ENCODE results near the gene FAM9C.

Gene FAM9C

GRCh38 chrX:13069771-13070416, 25.5 kb upstream of the FAM9C start:
- TF ChIP-seq EZH2phosphoT487 (conservative IDR thresholded peaks at IDR 0.05; ENCODE audit: low read length) (no peak), CTCF (IDR thresholded peaks at IDR 0.05; ENCODE audit: insufficient read depth, low read length, poor library complexity, severe bottlenecking) (no peak)
- Histone ChIP-seq H3K9me3 (ENCODE audit: insufficient read depth, low read length) (no peaks in the 10 kb centered on the region), H3K79me2 (ENCODE audit: insufficient read depth, low read length) (no peaks in the 10 kb centered on the region), H3K27me3 (ENCODE audit: low read length) (no peaks in the 10 kb centered on the region), H2AFZ (ENCODE audit: low read depth, low read length, severe bottlenecking) (no peak overlapping the region), H3K4me3 (ENCODE audit: insufficient read depth, low read length, poor library complexity, severe bottlenecking) (no peak overlapping the region), H3K9ac (ENCODE audit: low read length) (no peak overlapping the region), H3K9me2 (replicated peaks; ENCODE audit: insufficient read depth, low read length) (no peaks in the 10 kb centered on the region), H3K36me3 (ENCODE audit: low read length) (no peaks in the 10 kb centered on the region; the same call in 1 of the 2 replicates), H3K4me2 (ENCODE audit: low read depth, low read length, poor library complexity, severe bottlenecking) (no peak overlapping the region), H3F3A (ENCODE audit: insufficient read depth) (peaks cover 5% of the 10 kb centered on the region), H3K27ac (ENCODE audit: low read depth, low read length) (no peak overlapping the region), H4K20me1 (ENCODE audit: low read depth, low read length) (no peaks in the 10 kb centered on the region)

- no peak overlapping the region for H3K9ac ChIP-seq (ENCODE audit: low read length)
- H3K27me3 ChIP-seq (ENCODE audit: low read length) = no peaks in the 10 kb centered on the region
- H2AFZ ChIP-seq (ENCODE audit: low read depth, low read length, severe bottlenecking) = no peak overlapping the region
- H3K9me2 ChIP-seq (replicated peaks; ENCODE audit: insufficient read depth, low read length) = no peaks in the 10 kb centered on the region
- no peaks in the 10 kb centered on the region; the same call in 1 of the 2 replicates for H3K36me3 ChIP-seq (ENCODE audit: low read length)
- no peaks in the 10 kb centered on the region for H4K20me1 ChIP-seq (ENCODE audit: low read depth, low read length)
- H3F3A ChIP-seq (ENCODE audit: insufficient read depth) = no peaks in the 10 kb centered on the region
- H3K4me2 ChIP-seq (ENCODE audit: low read depth, low read length, poor library complexity, severe bottlenecking) = no peak overlapping the region
- no peak overlapping the region for H3K4me3 ChIP-seq (ENCODE audit: insufficient read depth, low read length, poor library complexity, severe bottlenecking)
- H3K79me2 ChIP-seq (ENCODE audit: insufficient read depth, low read length) = no peaks in the 10 kb centered on the region
- no peak overlapping the region for H3K27ac ChIP-seq (ENCODE audit: low read depth, low read length)
- TF ChIP-seq EZH2phosphoT487 (conservative IDR thresholded peaks at IDR 0.05; ENCODE audit: low read length) = no peak
- no peak for TF ChIP-seq CTCF (IDR thresholded peaks at IDR 0.05; ENCODE audit: insufficient read depth, low read length, poor library complexity, severe bottlenecking)
- H3K9me3 ChIP-seq (ENCODE audit: insufficient read depth, low read length) = no peaks in the 10 kb centered on the region
Observed at GRCh38 chrX:13068651-13069050, 24.2 kb upstream of the FAM9C start.

GRCh38 chrX:13067773-13068172, 23.4 kb upstream of the FAM9C start:
- Histone ChIP-seq H3K36me3 (ENCODE audit: low read length) (no peaks in the 10 kb centered on the region; the same call in 1 of the 2 replicates), H3K27ac (ENCODE audit: low read depth, low read length) (no peak overlapping the region), H3K4me3 (ENCODE audit: insufficient read depth, low read length, poor library complexity, severe bottlenecking) (no peak overlapping the region), H4K20me1 (ENCODE audit: low read depth, low read length) (no peaks in the 10 kb centered on the region), H2AFZ (ENCODE audit: low read depth, low read length, severe bottlenecking) (no peak overlapping the region), H3K27me3 (ENCODE audit: low read length) (no peaks in the 10 kb centered on the region), H3K9me3 (ENCODE audit: insufficient read depth, low read length) (no peaks in the 10 kb centered on the region), H3F3A (ENCODE audit: insufficient read depth) (no peaks in the 10 kb centered on the region), H3K9ac (ENCODE audit: low read length) (no peak overlapping the region), H3K9me2 (replicated peaks; ENCODE audit: insufficient read depth, low read length) (no peaks in the 10 kb centered on the region), H3K79me2 (ENCODE audit: insufficient read depth, low read length) (no peaks in the 10 kb centered on the region), H3K4me2 (ENCODE audit: low read depth, low read length, poor library complexity, severe bottlenecking) (no peak overlapping the region)
- TF ChIP-seq EZH2phosphoT487 (conservative IDR thresholded peaks at IDR 0.05; ENCODE audit: low read length) = no peak
- no peak for TF ChIP-seq CTCF (IDR thresholded peaks at IDR 0.05; ENCODE audit: insufficient read depth, low read length, poor library complexity, severe bottlenecking)
